GM13976 (cell line): ENCODE measurements around the gene VSTM2B.

Experiments used
- DNase-seq: peaks from one replicate; pipeline ENCODE4 v3.0.0; 2012; ENCODE audit warnings: low spot score
- in situ Hi-C: fragments of 300-500 bp; cut with MboI; formaldehyde crosslinking; loops from one replicate; pipeline ENCODE4 v1.12.0; 2022; ENCODE audit warnings: low sequenced_read_pairs, mixed read lengths, inconsistent platforms; ENCODE audit not compliant: unreplicated experiment
- TF ChIP-seq, protein P1 (sequence below): IDR thresholded peaks from 2 replicates; pipeline ENCODE4 v1.5.1; 2012; ENCODE audit warnings: borderline replicate concordance, mild to moderate bottlenecking; ENCODE audit not compliant: insufficient read depth; ENCODE audit errors: extremely low read depth, missing control alignments, control extremely low read depth

VSTM2B gene

DNA sequence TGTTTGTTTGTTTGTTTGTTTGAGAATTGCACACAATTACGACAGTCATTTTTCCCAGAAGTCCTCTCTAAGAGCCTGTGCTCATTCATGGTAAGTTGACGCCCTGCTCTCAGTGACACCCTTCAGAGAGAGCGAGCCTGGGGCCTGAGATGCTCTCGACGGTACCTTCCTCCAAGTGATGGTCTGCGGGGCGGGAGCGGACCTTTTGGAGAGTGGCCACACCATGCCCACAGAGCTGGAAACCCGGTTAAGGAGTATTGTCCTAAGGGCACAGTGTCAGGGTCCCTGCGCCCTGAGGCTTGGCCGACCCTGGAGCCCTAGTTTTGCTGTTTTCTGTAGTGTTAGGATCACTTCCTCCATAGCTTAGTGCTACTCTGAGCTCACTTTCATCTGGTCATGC lies 83.8 kb downstream of the VSTM2B start:
- no peak for DNase-seq
- TF ChIP-seq, protein P1, sequence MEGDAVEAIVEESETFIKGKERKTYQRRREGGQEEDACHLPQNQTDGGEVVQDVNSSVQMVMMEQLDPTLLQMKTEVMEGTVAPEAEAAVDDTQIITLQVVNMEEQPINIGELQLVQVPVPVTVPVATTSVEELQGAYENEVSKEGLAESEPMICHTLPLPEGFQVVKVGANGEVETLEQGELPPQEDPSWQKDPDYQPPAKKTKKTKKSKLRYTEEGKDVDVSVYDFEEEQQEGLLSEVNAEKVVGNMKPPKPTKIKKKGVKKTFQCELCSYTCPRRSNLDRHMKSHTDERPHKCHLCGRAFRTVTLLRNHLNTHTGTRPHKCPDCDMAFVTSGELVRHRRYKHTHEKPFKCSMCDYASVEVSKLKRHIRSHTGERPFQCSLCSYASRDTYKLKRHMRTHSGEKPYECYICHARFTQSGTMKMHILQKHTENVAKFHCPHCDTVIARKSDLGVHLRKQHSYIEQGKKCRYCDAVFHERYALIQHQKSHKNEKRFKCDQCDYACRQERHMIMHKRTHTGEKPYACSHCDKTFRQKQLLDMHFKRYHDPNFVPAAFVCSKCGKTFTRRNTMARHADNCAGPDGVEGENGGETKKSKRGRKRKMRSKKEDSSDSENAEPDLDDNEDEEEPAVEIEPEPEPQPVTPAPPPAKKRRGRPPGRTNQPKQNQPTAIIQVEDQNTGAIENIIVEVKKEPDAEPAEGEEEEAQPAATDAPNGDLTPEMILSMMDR, result no peak
- in situ Hi-C loops, result loop anchor here (10.0 kb wide), 1 partner anchor 75 kb away; no protein-coding TSS in a partner anchor

DNA sequence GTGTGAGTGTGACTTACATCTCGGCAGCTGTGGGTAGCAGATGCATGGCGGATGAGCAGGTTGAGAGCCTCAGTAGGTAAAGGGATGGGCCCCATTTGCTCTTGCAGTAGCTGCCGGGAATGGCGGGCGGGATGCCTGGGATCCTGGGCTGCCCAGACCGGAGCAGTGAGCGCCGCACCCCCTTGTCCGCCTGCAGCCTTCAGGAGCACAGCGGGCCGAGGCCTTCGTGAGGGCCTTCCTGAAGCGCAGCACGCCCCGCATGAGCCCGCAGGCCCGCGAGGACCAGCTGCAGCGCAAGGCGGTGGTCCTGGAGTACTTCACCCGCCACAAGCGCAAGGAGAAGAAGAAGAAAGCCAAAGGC lies 84.4 kb downstream of the VSTM2B start:
- TF ChIP-seq, protein P1, result no peak
- in situ Hi-C loops, result loop anchor here (10.0 kb wide), 1 partner anchor 75 kb away; no protein-coding TSS in a partner anchor
- DNase-seq, result no peak

DNA sequence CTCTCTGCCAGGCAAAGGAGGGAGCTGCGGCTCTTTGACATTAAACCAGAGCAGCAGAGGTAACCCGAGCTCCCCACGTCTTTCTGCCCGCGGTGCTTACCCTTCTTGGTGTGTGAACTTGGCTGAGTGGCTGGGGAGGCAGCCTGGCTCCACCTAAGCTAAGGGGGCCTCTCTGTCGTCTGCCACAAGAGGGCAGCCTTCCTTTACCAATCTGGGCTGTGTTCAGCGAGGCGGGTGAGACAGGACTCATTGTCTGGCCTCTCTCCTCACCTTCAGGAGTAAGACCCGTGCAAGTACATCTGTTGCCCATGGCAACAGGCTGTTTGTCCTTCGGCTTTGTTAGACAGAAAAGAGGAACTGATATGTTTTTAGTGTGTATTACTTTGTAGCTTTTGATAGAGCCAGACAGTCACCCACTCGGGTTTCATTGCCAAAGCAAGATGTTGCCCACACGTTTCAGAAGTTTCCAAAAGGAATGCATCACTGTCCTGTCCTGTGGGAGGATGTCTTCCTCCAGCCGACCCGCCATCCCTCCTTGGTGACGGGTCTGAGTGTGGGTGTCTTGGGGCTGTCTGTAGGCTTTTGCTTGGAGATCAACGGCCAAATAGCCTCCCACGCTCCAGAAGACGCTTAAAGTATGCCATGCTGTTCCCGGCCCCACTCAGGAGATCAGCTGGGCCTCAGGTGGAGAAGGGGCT lies 84.9 kb downstream of the VSTM2B start:
- TF ChIP-seq, protein P1, result peak; percentile 95
- in situ Hi-C loops, result loop anchor here (10.0 kb wide), 1 partner anchor 74 kb away; no protein-coding TSS in a partner anchor
- DNase-seq, result peak; percentile 92

DNA sequence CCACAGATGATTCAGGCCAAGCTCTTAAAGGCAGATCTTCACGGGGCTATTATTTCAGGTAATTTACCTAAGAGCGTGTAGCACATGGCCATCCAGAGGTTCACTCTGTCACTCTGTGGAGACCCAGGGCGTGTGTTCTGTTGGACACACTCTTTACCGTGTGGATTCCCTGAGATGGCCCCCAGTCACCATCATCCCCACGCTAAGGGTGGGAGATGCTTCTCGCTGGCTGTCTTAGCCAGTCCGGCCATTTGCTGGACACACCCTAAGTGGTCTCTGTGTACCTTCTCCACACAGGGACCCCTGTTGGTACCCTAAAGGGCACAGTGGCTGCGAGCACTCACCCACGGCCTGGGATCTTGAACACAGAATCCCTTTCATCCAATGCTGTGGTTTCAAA lies 86.3 kb downstream of the VSTM2B start:
- TF ChIP-seq, protein P1, result no peak
- in situ Hi-C loops, result loop anchor here (10.0 kb wide), 1 partner anchor 73 kb away; no protein-coding TSS in a partner anchor
- DNase-seq, result no peak

DNA sequence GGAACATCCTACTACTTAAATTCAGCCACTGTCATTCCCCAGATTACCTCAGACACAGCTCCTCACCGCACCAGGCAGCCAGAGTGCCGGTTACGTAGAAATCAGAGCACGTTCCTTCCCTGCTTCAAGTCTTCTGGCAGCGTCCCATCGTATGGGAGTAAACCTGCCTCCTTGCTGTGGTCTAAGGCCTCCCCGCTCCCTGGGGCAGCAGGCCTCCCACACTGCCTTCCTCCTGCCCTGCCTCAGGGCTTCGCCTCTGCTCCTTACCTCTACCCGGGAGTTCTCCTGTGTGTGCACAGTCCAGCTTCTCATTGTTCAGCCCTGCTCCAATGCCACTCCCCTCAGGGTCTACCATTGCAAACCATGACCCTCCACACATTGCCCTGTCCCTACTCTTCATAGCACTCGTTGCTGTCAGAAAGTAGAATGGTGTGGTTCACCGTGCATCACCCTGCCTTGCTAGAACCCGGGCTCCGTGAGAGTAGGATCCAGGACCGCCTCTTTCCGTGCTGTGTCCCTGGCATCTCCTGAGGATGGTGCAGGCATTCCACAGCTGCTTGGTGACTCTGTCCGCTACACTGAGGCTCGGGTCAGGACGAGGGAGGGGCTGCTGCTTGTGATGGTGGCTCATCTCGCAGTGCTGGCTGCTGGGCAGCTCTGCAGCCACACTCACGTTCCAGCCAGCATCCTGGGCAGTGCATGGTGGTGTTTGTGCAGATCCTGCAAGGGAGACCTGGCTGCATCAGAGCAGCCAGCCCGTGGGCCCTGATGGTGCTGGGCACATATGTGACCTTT lies 87.2 kb downstream of the VSTM2B start:
- no peak for DNase-seq
- in situ Hi-C loops, result loop anchor here (10.0 kb wide), 1 partner anchor 72 kb away; no protein-coding TSS in a partner anchor
- TF ChIP-seq, protein P1, result no peak

DNA sequence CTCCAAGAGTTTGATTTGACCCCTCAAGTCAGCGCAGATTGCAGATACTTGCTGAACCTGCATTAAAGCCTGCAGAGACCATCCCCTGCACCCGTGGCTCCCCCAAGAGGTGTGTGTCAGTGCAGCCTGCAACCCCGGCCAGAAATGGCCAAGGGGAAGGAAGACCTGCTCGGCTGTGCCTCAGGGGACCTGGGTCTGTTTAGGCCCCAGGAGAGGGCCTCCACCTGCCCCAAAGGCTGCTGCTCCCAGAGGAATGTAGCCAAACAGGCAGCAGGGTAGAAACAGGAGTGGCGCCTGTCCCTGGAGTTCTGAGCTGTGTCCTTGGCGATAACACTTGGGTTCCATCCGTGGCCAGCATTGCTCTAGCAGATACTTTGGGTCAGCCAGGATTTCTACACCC lies 88.3 kb downstream of the VSTM2B start:
- DNase-seq, result no peak
- in situ Hi-C loops, result loop anchor here (10.0 kb wide), 1 partner anchor 71 kb away; no protein-coding TSS in a partner anchor

More for the DNA sequence above, 88.3 kb downstream of the VSTM2B start:
- TF ChIP-seq, protein P1, result no peak
